ENCODE measurements around the gene GRIN2A. TPM values are rescaled to one million over a fixed set of nuclear protein-coding genes. Genes with fewer than 3 reads are reported as not detected.

Gene GRIN2A
- total and polyA plus RNA-seq, 2 of the 13 experiments (the other 11 are each of a cell fraction or from before 2014, with no cell fraction given) = not detected

DNA sequence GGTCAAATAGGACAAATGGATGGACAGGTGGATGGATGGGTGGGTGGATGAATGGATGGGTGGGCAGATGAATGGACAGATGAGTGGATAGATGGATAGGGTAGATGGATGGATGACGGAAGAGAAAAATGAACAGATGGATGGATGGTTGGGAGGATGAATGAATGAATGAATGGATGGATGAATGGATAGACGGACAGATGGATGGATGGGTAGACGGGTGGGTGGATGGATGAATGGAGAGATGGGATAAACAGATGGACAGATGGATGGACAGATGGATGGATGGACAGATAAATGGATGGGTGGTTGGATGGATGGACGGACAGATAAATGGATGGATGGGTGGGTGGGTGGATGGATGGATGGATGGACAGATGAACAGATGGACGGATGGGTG is 232.8 kb downstream of the GRIN2A start:
- Histone ChIP-seq H3K27ac (ENCODE audit: extremely low read length, insufficient read depth, low read length) (no peak overlapping the region), H3K27me3 (ENCODE audit: control insufficient read depth in 1 of 2, insufficient read depth in 2 of 2, low read length in 2 of 2) (peaks cover 0 to 12% of the 10 kb centered on the region in 2 experiments; a peak in 3 of 5 replicates), H3K4me2 (ENCODE audit: low read depth, low read length) (no peak overlapping the region), H3K36me3 (replicated peaks in 1 of 2; ENCODE audit: control insufficient read depth in 1 of 2, insufficient read depth in 2 of 2, low read length in 2 of 2) (no peaks in the 10 kb centered on the region), H2AFZ (ENCODE audit: low read length) (no peak overlapping the region), H4K20me1 (ENCODE audit: insufficient read depth, low read length) (no peaks in the 10 kb centered on the region), H3K4me1 (ENCODE audit: insufficient read depth, low read length) (no peaks in the 10 kb centered on the region), H3K4me3 (replicated peaks in 1 of 3; ENCODE audit: insufficient read depth in 1 of 3, low read depth in 2 of 3, low read length in 3 of 3) (no peak overlapping the region), H3K9me3 (ENCODE audit: low read length) (no peaks in the 10 kb centered on the region), H3K9ac (ENCODE audit: insufficient read depth, low read depth, low read length) (no peak overlapping the region), H3K79me2 (ENCODE audit: insufficient read depth, low read length) (no peaks in the 10 kb centered on the region)
- no TSS peak for BruUV-seq (replicated peaks)
- ATAC-seq (no peak), DNase-seq (ENCODE audit: low spot score) (no peak), FAIRE-seq (no peak)
- WGBS (ENCODE audit: low lambda C conversion rate) = 18% methylated on average over 5 of the region's 5 CpGs
- in situ Hi-C loops (cut with HindIII; ENCODE audit: extremely low pct_ligation_motif_present, low pct_unique_long_range_greater_than_20kb) = no loop called here
- CTCF ChIA-PET (ENCODE audit: low intra/inter-chr PET ratio, low total read pairs) = no interaction called here
- intact Hi-C loops (cut with micrococcal nuclease; ENCODE audit: unreplicated experiment) = no loop called here
- POLR2A ChIA-PET = no interaction called here
- TF ChIP-seq, protein P1, sequence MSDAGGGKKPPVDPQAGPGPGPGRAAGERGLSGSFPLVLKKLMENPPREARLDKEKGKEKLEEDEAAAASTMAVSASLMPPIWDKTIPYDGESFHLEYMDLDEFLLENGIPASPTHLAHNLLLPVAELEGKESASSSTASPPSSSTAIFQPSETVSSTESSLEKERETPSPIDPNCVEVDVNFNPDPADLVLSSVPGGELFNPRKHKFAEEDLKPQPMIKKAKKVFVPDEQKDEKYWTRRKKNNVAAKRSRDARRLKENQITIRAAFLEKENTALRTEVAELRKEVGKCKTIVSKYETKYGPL (CRISPR knock-in tag; IDR thresholded peaks at IDR 0.05) = no peak
- TF ChIP-seq TCF7 (IDR thresholded peaks at IDR 0.05; ENCODE audit: low read depth) (no peak), ZNF282 (IDR thresholded peaks at IDR 0.05; ENCODE audit: partially characterized antibody) (peak; percentile 10), ZNF33A (CRISPR knock-in tag; IDR thresholded peaks at IDR 0.05; ENCODE audit: borderline replicate concordance) (no peak), ZNF124 (CRISPR knock-in tag; IDR thresholded peaks at IDR 0.05) (no peak), HOXA9 (CRISPR knock-in tag; IDR thresholded peaks at IDR 0.05; ENCODE audit: borderline replicate concordance) (no peak), RAD51 (IDR thresholded peaks at IDR 0.05; ENCODE audit: borderline replicate concordance) (0 out of 2 replicates have a peak, but pooled peaks have one; percentile 19), SOX6 (IDR thresholded peaks at IDR 0.05) (peak; percentile 63; the same call in 1 of the 2 replicates), SOX6 (CRISPR knock-in tag; IDR thresholded peaks at IDR 0.05) (no peak), ZBTB20 (CRISPR knock-in tag; IDR thresholded peaks at IDR 0.05; ENCODE audit: borderline replicate concordance, low read depth) (no peak), ZNF430 (CRISPR knock-in tag; IDR thresholded peaks at IDR 0.05) (no peak), NBN (conservative IDR thresholded peaks at IDR 0.05) (0 out of 2 replicates have a peak, but pooled peaks have one; percentile 17), MAFG (CRISPR knock-in tag; IDR thresholded peaks at IDR 0.05) (no peak), STAT5B (CRISPR knock-in tag; IDR thresholded peaks at IDR 0.05) (no peak), FOXK2 (IDR thresholded peaks at IDR 0.05) (peak; percentile 50; the same call in 1 of the 2 replicates), ZSCAN20 (CRISPR knock-in tag; IDR thresholded peaks at IDR 0.05; ENCODE audit: borderline replicate concordance) (no peak), NFYC (CRISPR knock-in tag; IDR thresholded peaks at IDR 0.05) (no peak), MZF1 (CRISPR knock-in tag; IDR thresholded peaks at IDR 0.05; ENCODE audit: borderline replicate concordance) (no peak)
- TF ChIP-seq, protein P2, sequence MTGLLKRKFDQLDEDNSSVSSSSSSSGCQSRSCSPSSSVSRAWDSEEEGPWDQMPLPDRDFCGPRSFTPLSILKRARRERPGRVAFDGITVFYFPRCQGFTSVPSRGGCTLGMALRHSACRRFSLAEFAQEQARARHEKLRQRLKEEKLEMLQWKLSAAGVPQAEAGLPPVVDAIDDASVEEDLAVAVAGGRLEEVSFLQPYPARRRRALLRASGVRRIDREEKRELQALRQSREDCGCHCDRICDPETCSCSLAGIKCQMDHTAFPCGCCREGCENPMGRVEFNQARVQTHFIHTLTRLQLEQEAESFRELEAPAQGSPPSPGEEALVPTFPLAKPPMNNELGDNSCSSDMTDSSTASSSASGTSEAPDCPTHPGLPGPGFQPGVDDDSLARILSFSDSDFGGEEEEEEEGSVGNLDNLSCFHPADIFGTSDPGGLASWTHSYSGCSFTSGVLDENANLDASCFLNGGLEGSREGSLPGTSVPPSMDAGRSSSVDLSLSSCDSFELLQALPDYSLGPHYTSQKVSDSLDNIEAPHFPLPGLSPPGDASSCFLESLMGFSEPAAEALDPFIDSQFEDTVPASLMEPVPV (CRISPR knock-in tag; IDR thresholded peaks at IDR 0.05) = no peak
- TF ChIP-seq, protein P3, sequence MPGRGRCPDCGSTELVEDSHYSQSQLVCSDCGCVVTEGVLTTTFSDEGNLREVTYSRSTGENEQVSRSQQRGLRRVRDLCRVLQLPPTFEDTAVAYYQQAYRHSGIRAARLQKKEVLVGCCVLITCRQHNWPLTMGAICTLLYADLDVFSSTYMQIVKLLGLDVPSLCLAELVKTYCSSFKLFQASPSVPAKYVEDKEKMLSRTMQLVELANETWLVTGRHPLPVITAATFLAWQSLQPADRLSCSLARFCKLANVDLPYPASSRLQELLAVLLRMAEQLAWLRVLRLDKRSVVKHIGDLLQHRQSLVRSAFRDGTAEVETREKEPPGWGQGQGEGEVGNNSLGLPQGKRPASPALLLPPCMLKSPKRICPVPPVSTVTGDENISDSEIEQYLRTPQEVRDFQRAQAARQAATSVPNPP (CRISPR knock-in tag; IDR thresholded peaks at IDR 0.05) = no peak
- TF ChIP-seq, protein P4, sequence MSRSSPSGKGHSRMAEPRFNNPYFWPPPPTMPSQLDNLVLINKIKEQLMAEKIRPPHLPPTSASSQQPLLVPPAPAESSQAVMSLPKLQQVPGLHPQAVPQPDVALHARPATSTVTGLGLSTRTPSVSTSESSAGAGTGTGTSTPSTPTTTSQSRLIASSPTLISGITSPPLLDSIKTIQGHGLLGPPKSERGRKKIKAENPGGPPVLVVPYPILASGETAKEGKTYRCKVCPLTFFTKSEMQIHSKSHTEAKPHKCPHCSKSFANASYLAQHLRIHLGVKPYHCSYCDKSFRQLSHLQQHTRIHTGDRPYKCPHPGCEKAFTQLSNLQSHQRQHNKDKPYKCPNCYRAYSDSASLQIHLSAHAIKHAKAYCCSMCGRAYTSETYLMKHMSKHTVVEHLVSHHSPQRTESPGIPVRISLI (CRISPR knock-in tag; IDR thresholded peaks at IDR 0.05; ENCODE audit: borderline replicate concordance) = no peak

Measured in HepG2 (cell line).